Kidney tubule cell (primary cell): ENCODE data around the gene CHRNA1.

Experiments used
- DNase-seq: peaks from one replicate; pipeline ENCODE4 v3.0.0-alpha.2; 2018; ENCODE audit warnings: low spot score

CHRNA1 gene

DNA sequence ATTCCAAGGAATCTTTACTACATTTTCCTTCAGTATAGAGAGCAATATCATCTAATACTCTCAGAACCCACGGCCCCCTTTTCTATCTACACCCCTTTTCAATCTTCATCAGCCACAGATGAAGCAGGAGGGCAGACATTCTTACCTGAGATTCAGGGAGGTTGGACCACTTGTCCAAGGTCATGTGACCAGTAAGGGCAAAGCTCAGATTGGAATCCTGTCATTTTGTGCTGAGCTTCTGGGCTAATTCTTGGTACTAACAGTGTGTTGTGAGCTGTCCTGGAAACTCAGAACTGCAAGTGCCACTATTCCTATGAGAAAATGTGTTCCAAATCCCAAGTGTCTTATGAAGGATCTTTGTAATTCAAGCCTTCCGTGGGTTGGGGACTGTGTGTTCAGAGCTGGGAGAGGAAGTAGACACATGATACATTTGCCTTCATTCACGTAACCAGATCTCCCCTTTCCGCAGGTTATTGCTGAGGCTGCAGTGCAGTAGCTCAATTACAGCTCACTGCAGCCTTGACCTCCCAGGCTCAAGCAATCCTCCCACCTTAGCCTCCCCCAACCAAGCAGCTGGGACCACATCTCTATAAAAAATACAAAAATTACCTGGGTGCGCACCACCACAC is 3.3 kb downstream of the CHRNA1 start:
- no peak for DNase-seq

- DNase-seq, result no peak
These were observed 4.7 kb downstream of the CHRNA1 start for GRCh38 chr2:174759381-174760065.

- no peak for DNase-seq
These were observed 7.5 kb downstream of the CHRNA1 start for GRCh38 chr2:174756743-174757142.

GRCh38 chr2:174753038-174753633 is 11.1 kb downstream of the CHRNA1 start:
- peak; percentile 77 for DNase-seq

GRCh38 chr2:174752403-174753037 is 11.8 kb downstream of the CHRNA1 start:
- DNase-seq, result peak; percentile 88

DNA sequence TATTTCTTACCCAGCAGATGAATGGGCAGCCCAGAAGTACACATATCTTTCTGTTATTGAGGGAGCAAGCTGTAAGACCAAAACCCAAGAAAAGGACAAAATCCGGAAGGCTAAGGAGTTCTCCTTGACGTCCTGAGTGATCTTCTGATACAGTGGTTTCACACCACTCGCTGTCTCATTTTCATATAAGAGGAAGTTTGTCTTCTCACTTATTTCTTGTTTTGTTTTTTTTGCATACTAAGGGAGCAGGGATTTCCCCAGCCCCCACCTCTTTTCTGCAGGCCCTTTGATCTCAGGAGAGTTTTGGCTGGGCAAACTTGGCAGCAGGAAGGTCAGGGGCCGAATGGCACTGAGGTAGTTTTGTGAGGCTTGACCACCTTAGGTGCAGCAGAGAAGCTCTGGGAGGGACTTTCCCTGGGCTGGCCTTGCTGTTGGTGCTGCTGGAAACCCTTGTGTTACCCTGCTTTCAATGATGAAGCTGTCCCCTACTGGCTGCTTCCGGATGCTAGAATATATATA is 13.3 kb downstream of the CHRNA1 start:
- no peak for DNase-seq

DNA sequence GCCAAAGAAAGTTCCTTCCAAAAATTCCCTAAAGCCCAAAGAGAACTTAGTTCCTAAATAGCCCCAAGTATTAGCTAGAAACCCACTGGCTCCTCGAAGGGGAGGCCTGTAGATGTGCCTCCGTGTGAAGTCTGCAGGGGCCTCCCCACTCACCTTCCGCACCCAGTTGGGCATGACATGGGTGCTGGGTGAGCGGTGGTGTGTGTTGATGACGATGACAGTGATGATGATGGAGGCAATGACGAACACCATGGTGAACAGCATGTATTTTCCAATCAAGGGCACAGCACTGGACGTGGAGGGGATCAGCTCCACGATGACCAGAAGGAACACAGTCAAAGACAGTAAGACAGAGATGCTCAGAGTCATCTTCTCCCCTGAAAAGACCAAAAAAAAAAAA is 14.5 kb downstream of the CHRNA1 start:
- DNase-seq, result no peak

GRCh38 chr2:174748948-174749347 is 15.3 kb downstream of the CHRNA1 start:
- DNase-seq, result peak; percentile 81

- no peak for DNase-seq
These were observed 19.1 kb downstream of the CHRNA1 start for GRCh38 chr2:174745142-174745541.

DNA sequence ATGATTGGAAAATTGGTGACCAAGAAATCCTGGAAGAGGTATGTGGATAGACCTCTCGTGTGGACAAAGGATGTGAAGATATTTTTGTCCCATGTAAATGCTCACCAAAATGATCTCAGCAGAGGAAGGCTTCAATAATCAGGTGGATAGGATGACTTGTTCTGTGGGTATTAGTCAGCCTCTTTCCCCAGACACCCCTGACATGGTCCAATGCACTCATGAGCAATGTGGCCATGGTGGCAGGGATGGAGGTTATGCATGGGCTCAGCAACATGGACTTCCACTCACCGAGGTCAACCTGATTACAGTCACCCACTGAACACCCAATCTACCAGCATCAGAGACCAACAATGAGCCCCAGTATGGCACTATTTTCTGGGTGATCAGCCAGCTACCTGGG is 20.2 kb downstream of the CHRNA1 start:
- DNase-seq, result peak; percentile 96

DNA sequence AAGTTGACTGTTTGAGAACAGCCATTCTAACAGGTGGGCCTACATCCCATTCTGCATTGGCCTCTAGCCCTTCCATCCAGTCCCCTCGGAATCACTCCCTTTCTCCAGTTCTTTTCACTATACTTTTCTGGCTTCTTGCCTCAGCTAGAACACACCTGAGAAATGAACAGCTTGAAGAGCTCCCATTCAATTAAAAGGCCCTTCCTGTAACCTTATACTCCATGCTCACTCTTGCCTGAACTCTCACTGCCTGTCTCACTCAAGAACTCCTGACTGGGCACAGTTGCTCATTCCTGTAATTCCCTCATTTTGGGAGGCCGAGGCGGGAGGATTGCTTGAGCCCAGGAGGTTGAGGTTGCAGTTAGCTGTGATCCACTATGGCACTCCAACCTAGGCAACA is 23.6 kb downstream of the CHRNA1 start:
- DNase-seq, result no peak

GRCh38 chr2:174738841-174739240 is 25.4 kb downstream of the CHRNA1 start:
- no peak for DNase-seq

DNA sequence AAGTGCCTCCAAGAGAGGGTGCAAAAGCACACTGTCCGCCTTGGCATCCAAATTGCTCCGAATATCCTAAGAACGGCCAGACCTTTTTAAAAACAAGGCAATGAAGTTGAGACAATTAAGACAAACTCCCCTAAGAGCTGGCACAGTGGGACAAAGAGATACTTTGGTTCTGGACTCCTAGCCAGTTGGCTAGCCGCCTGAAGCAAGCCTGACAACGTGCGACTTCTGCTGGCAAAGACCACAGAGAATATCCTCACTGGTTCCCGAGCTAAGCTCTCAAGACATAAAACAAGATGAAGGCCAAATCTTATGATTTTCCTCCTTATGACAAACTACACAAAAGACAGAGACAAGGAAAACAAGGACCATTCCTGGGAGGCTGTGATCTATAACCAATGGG is 32.7 kb downstream of the CHRNA1 start:
- no peak for DNase-seq

DNA sequence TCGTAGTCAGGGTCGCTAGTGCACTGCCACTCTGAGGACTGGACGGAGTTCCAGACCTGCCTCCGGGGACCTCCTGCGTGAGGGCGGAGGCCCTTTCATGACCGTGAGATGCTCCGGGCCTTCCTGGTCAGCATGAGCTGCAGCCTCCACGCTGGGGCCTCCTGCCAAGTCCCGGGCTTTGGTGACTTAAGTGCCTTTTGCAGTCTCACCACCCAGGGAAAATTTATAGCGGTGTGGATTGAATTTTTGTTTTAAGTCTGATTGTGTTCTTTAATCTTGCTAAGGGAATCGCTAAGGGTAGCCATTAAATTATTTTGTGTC is 33.6 kb downstream of the CHRNA1 start:
- DNase-seq, result no peak

- peak; percentile 35 for DNase-seq
These were observed 34.2 kb downstream of the CHRNA1 start for GRCh38 chr2:174729797-174730697.

DNA sequence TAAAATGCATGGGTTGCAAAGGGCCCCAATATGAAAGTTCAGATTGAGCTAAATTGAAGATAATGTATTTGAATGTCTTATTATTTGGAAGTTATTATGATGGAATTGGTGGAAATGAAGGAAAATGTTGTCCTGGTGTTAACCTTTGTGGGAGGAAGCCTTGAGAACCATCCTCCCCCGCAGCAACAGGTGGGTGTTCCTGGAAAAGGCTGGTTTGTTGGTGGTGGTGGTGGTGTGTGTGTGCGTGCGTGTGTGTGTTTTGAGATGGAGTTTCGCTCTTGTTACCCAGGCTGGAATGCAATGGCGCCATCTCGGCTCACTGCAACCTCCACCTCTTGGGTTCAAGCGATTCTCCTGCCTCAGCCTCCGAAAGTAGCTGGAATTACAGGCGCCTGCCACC is 36.2 kb downstream of the CHRNA1 start:
- DNase-seq, result no peak

DNA sequence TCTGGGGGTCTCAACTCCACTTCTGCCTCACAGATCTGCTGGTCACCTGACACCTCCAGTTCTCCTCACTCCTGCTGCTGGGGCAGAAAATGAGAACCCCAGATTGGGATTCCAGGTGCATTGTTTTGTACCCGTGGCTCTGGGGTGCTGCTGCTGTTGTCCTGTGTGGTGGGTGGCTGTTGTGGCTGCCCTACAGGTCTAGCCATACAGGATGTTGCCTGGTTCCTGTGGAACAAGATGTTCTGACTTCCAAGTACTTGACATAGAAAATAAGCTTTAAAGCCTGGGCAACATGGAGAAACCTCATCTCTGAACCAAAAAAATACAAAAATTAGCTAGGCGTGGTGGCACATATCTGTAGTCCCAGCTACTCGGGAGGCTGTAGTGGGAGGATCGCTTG is 38.1 kb downstream of the CHRNA1 start:
- DNase-seq, result no peak

DNA sequence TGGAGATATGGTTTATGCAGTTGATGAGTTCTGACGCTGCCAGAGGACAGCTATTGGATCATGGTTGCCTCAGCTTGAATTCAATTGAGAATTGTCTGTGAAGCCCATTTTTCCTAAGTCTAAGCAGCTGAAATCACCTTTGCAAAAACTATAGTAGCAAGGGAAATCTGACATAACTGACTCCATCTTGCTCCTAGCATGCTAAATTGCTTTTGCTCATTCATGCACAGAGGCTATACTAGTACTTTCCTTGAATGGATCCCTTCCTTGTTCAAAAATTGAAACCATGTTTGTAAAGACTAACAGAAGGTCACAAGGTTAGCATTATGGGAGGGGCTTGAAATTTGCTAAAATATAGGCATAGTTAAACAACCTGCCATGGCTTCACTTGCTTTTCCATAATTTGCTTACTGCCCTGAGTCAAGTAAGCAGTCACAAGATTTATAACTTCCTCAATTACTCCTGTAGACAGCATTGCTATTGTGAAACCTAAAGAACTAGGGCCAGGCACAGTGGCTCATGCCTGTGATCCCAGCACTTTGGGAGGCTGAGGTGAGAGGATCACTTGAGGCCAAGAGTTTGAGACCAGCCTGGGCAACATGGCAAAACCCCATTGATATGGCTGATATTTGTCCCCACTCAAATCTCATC is 41.2 kb downstream of the CHRNA1 start:
- DNase-seq, result no peak

DNA sequence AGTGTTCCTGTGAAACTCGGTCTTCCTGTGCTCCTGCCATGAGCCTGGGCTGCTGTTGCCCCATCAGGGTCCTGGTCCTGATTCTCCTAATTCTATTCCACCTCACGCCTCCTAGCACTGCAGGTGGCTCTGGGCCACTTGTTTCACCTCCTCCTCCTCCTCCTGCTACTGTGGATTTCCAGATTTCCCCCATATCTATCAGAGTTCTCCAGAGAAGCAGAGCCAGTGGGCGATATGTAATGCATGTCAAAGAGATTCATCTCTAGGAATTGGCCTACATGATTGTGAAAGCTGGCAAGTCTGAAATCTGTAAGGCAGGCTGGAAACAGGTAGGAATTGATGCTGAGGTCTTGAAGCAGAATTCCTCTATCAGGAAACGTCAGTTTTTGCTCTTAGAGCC is 45.3 kb downstream of the CHRNA1 start:
- no peak for DNase-seq

GRCh38 chr2:174718591-174718990 is 45.7 kb downstream of the CHRNA1 start:
- no peak for DNase-seq

DNA sequence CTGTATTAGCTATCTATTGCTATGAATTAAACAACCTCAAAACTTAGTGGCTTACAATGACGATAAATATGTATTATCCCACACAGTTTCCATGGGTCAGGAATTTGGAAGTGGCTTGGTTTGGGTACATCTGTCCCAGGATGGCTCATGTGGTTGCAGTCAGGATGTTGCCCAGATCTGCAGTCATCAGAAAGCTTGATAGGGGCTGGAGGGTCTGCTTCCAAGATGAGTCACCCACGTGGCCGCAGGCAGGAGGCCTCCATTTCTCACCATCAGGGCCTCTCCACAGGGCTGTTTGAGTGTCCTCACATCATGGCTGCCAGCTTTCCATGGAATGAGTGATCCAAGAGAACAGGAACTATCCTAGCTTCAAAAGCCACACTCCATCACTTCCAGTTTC is 46.4 kb downstream of the CHRNA1 start:
- DNase-seq, result no peak

DNA sequence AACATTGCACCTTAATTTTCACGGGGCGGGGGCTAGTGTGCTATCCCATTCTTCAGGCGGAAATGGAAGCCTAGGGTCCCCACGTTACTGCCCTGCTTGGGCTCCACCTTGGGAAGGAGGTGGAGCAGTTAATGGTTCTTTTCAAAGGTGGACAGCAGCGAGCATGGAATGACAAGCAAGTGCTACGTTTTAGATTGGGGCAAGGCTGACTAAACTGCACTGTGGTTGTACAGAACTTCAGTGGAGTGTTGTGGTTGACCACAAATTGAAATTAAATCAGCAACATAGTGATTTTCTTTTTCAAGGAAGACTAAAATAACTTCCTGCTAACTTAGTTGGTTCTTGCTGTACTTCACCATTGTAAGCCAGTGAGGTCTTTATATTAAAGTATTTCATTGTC is 47.0 kb downstream of the CHRNA1 start:
- peak; percentile 61 for DNase-seq
